GM23338 (cell line): Measurements from ENCODE around the gene NCKAP5. TPM values are rescaled to one million over a fixed set of nuclear protein-coding genes. Genes with fewer than 3 reads are reported as not detected.

ENCODE experiments used
- ATAC-seq: fragments of 200-7000 bp; cut with Tn5 transposase; 3 replicates; pipeline ENCODE4 v1.9.1; 2020
- DNase-seq: peaks from one replicate; pipeline ENCODE4 v3.0.0-alpha.2; 2015; ENCODE audit warnings: low spot score
- H2AFZ ChIP-seq: fragments of 200-600 bp; sonication (generic); 2 replicates; pipeline ENCODE4 v1.8.0; 2016; ENCODE audit warnings: antibody characterized with exemption, mild to moderate bottlenecking, moderate library complexity
- H3F3A ChIP-seq: fragments of 200-600 bp; sonication (generic); replicated peaks from 2 replicates; pipeline ENCODE4 v1.8.0; 2017; ENCODE audit warnings: antibody characterized with exemption, mixed run types, low read depth
- H3K27ac ChIP-seq: fragments of 200-600 bp; sonication (generic); 2 replicates; pipeline ENCODE4 v1.6.1; 2016; ENCODE audit warnings: low read depth
- H3K27me3 ChIP-seq: fragments of 200-600 bp; sonication (generic); 2 replicates; pipeline ENCODE4 v1.8.0; 2016; ENCODE audit warnings: mild to moderate bottlenecking, mixed run types, moderate library complexity; ENCODE audit not compliant: insufficient read depth
- H3K36me3 ChIP-seq: fragments of 200-600 bp; sonication (generic); 2 replicates; pipeline ENCODE4 v1.8.0; 2016; ENCODE audit warnings: mild to moderate bottlenecking; ENCODE audit not compliant: insufficient read depth
- H3K4me1 ChIP-seq: fragments of 200-600 bp; sonication (generic); 2 replicates; pipeline ENCODE4 v1.8.0; 2016; ENCODE audit warnings: mild to moderate bottlenecking, moderate library complexity; ENCODE audit not compliant: insufficient read depth
- H3K4me2 ChIP-seq: fragments of 200-600 bp; sonication (generic); 2 replicates; pipeline ENCODE4 v1.7.1; 2017; ENCODE audit warnings: mixed run types
- H3K4me3 ChIP-seq: fragments of 200-600 bp; sonication (generic); 2 replicates; pipeline ENCODE4 v1.6.1; 2016; ENCODE audit warnings: mixed run types
- H3K79me2 ChIP-seq: fragments of 200-600 bp; sonication (generic); replicated peaks from 2 replicates; pipeline ENCODE4 v1.8.0; 2017; ENCODE audit warnings: mild to moderate bottlenecking; ENCODE audit not compliant: insufficient read depth
- H3K9me2 ChIP-seq: fragments of 200-600 bp; sonication (generic); 2 replicates; pipeline ENCODE4 v1.8.0; 2017; ENCODE audit not compliant: insufficient read depth
- H4K20me1 ChIP-seq: fragments of 200-600 bp; sonication (generic); replicated peaks from 2 replicates; pipeline ENCODE4 v1.8.0; 2017; ENCODE audit warnings: mild to moderate bottlenecking; ENCODE audit not compliant: insufficient read depth
- H3K27ac Mint-ChIP-seq: 2 replicates; pipeline ENCODE4 v1.8.0; 2020; ENCODE audit warnings: inconsistent platforms, mild to moderate bottlenecking, moderate library complexity, mixed read lengths
- H3K27me3 Mint-ChIP-seq: 3 replicates; pipeline ENCODE4 v1.8.0; 2022; ENCODE audit warnings: low read depth, mild to moderate bottlenecking, moderate library complexity, mixed read lengths, inconsistent platforms; ENCODE audit not compliant: insufficient read depth, poor library complexity
- H3K36me3 Mint-ChIP-seq: 3 replicates; pipeline ENCODE4 v1.8.0; 2021; ENCODE audit warnings: low read depth, mild to moderate bottlenecking, inconsistent platforms, moderate library complexity, mixed read lengths
- H3K4me1 Mint-ChIP-seq: 3 replicates; pipeline ENCODE4 v1.8.0; 2020; ENCODE audit warnings: mild to moderate bottlenecking, inconsistent platforms, mixed read lengths
- H3K4me3 Mint-ChIP-seq: 3 replicates; pipeline ENCODE4 v1.8.0; 2021; ENCODE audit warnings: moderate library complexity, mild to moderate bottlenecking, inconsistent platforms, mixed read lengths
- H3K9me3 Mint-ChIP-seq: 3 replicates; pipeline ENCODE4 v1.8.0; 2020; ENCODE audit warnings: moderate library complexity, mild to moderate bottlenecking, inconsistent platforms, mixed read lengths
- CREB1 ChIP-seq: fragments of 250-450 bp; sonication (Bioruptor Pico); IDR thresholded peaks from 2 replicates; pipeline ENCODE4 v1.5.0; 2020; ENCODE audit warnings: low read depth, mild to moderate bottlenecking, moderate library complexity
- EZH2 ChIP-seq: fragments of 200-600 bp; sonication (generic); IDR thresholded peaks from one replicate; pipeline ENCODE4 v1.8.0; 2017; ENCODE audit warnings: antibody characterized with exemption, mild to moderate bottlenecking, low read depth; ENCODE audit not compliant: unreplicated experiment
- EZH2phosphoT487 ChIP-seq: fragments of 200-600 bp; sonication (generic); IDR thresholded peaks from one replicate; pipeline ENCODE4 v1.8.1; 2018; ENCODE audit warnings: antibody characterized with exemption; ENCODE audit not compliant: unreplicated experiment
- JUNB ChIP-seq: IDR thresholded peaks from one replicate; pipeline ENCODE4 v1.6.1; 2016; ENCODE audit warnings: antibody characterized with exemption; ENCODE audit not compliant: unreplicated experiment
- NANOG ChIP-seq: IDR thresholded peaks from 2 replicates; pipeline ENCODE4 v1.6.1; 2016; ENCODE audit warnings: antibody characterized with exemption, borderline replicate concordance
- POLR2AphosphoS5 ChIP-seq: IDR thresholded peaks from 2 replicates; pipeline ENCODE4 v1.6.1; 2016; ENCODE audit warnings: antibody characterized with exemption, low read depth
- REST ChIP-seq: IDR thresholded peaks from one replicate; pipeline ENCODE4 v1.6.1; 2018; ENCODE audit warnings: antibody characterized with exemption; ENCODE audit not compliant: unreplicated experiment
- STAT1 ChIP-seq: IDR thresholded peaks from one replicate; pipeline ENCODE4 v1.6.1; 2016; ENCODE audit warnings: antibody characterized with exemption; ENCODE audit not compliant: unreplicated experiment
- ZNF114 ChIP-seq: fragments of 250-450 bp; sonication (Bioruptor Pico); IDR thresholded peaks from 2 replicates; pipeline ENCODE4 v1.5.0; 2020; ENCODE audit warnings: mild to moderate bottlenecking, moderate library complexity
- ZNF331 ChIP-seq: fragments of 250-450 bp; sonication (Bioruptor Pico); IDR thresholded peaks from 2 replicates; pipeline ENCODE4 v1.5.0; 2020; ENCODE audit warnings: low read depth, mild to moderate bottlenecking, moderate library complexity
- ZNF462 ChIP-seq: fragments of 250-450 bp; sonication (Bioruptor Pico); IDR thresholded peaks from 2 replicates; pipeline ENCODE4 v1.5.0; 2020; ENCODE audit warnings: mild to moderate bottlenecking, moderate library complexity
- polyA plus RNA-seq: library from polyadenylated mRNA; unstranded; fragments of >200 nt; fragmentation: Nextera tagmentation; extraction: Ambion mirVana; gene quantifications from 2 replicates; pipeline ENCODE4 v1.2.1, GENCODE V29; 2016
- total RNA-seq: library from RNA; depleted of rRNA; stranded (reverse); fragments of >200 nt; shearing (Covaris generic); gene quantifications from 2 replicates; pipeline ENCODE4 v1.2.3, GENCODE V29; 2014
- TF ChIP-seq, protein P1 (sequence below), 2 experiments: fragments of 200-600 bp in 1 of 2; sonication (generic) in 1 of 2; conservative IDR thresholded peaks; 2 replicates each; pipeline versions ENCODE4 v1.5.1 to v1.6.1; 2016 to 2017; ENCODE audit warnings: antibody characterized with exemption in 2 of 2, low read depth in 2 of 2, mild to moderate bottlenecking in 2 of 2, moderate library complexity in 1 of 2

NCKAP5 gene
- total and polyA plus RNA-seq, 2 experiments from 2014 or later = 0.34 to 0.73 TPM

- TF ChIP-seq REST (no peak), ZNF114 (CRISPR knock-in tag) (no peak), JUNB (no peak), ZNF331 (no peak), EZH2 (no peak), CREB1 (CRISPR knock-in tag) (no peak), NANOG (no peak)
Observed at GRCh38 chr2:132664096-132664495, 904.2 kb downstream of the NCKAP5 start (continued).

DNA sequence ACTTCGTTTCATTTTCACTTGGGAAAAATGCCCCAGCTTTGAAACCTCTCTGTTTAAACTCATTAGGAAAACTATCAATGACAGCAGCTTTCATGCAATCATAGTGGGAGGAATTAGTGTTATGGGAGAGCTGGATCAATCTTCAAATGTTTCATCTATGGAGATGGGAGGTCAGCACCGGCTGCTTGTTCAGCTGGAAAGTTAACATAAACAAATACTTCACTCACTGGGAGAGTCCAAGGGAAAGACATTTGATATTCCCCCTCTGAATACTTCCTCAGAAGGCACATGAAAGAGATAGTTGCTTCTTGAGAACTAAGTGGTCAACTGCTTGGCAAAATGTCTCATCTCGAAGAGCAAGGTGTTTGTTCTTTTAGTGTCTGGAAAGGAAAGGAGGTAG, 905.5 kb downstream of the NCKAP5 start:
- H3K27ac Mint-ChIP-seq = no peak overlapping the region
- no peak for TF ChIP-seq ZNF331
- TF ChIP-seq EZH2 = no peak
- TF ChIP-seq, protein P1, sequence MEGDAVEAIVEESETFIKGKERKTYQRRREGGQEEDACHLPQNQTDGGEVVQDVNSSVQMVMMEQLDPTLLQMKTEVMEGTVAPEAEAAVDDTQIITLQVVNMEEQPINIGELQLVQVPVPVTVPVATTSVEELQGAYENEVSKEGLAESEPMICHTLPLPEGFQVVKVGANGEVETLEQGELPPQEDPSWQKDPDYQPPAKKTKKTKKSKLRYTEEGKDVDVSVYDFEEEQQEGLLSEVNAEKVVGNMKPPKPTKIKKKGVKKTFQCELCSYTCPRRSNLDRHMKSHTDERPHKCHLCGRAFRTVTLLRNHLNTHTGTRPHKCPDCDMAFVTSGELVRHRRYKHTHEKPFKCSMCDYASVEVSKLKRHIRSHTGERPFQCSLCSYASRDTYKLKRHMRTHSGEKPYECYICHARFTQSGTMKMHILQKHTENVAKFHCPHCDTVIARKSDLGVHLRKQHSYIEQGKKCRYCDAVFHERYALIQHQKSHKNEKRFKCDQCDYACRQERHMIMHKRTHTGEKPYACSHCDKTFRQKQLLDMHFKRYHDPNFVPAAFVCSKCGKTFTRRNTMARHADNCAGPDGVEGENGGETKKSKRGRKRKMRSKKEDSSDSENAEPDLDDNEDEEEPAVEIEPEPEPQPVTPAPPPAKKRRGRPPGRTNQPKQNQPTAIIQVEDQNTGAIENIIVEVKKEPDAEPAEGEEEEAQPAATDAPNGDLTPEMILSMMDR (conservative IDR thresholded peaks at IDR 0.05; ENCODE audit: low read depth in 2 of 2) = no peak
- TF ChIP-seq ZNF114 (CRISPR knock-in tag) = no peak
- no peak for TF ChIP-seq STAT1
- no peak for TF ChIP-seq EZH2phosphoT487
- TF ChIP-seq CREB1 (CRISPR knock-in tag) = no peak
- no peak for TF ChIP-seq ZNF462 (CRISPR knock-in tag)
- no peak for TF ChIP-seq POLR2AphosphoS5
- no peak for TF ChIP-seq JUNB

More for the DNA sequence above, 905.5 kb downstream of the NCKAP5 start:
- no peak overlapping the region for H3K4me3 ChIP-seq
- Mint-ChIP-seq H3K4me3 (no peak overlapping the region), H3K9me3 (no peaks in the 10 kb centered on the region), H3K36me3 (no peaks in the 10 kb centered on the region), H3K27me3 (peaks cover 14% of the 10 kb centered on the region), H3K4me1 (peaks cover 7% of the 10 kb centered on the region)
- peaks cover 19% of the 10 kb centered on the region for H3K27me3 ChIP-seq
- no peak overlapping the region for H3K27ac ChIP-seq
- no peak for DNase-seq
- H3K4me1 ChIP-seq = peaks cover 9% of the 10 kb centered on the region
- no peak overlapping the region for H3K4me2 ChIP-seq
- no peak for ATAC-seq
- H3K9me2 ChIP-seq = peaks cover 8% of the 10 kb centered on the region; the same call in 1 of the 2 replicates
- no peaks in the 10 kb centered on the region for H4K20me1 ChIP-seq
- no peaks in the 10 kb centered on the region for H3K36me3 ChIP-seq
- H3F3A ChIP-seq = no peaks in the 10 kb centered on the region
- no peaks in the 10 kb centered on the region for H3K79me2 ChIP-seq
- no peak overlapping the region for H2AFZ ChIP-seq
